Tibial artery (tissue), 4 donors: ENCODE data around the gene ERMARD.

Source experiments
- DNase-seq, 2 donors: peaks; one replicate each; pipeline ENCODE4 v3.0.0-alpha.2; 2019
- H3K27ac ChIP-seq, 2 donors: fragments of 200-600 bp; sonication (generic) in 1 of 2; 1 replicate in 1 of 2; 2 replicates in 1 of 2; pipeline ENCODE4 v1.5.1; 2018 to 2019; ENCODE audit warnings: mild to moderate bottlenecking in 1 of 2
- H3K27me3 ChIP-seq, 2 donors: fragments of 200-600 bp; sonication (generic) in 1 of 2; one replicate each; pipeline versions ENCODE4 v1.5.1 to v1.6.0; 2016 to 2019
- H3K36me3 ChIP-seq, 3 donors: fragments of 200-600 bp; sonication (generic) in 2 of 3; one replicate each; pipeline ENCODE4 v1.5.1; 2016 to 2019; ENCODE audit warnings: mild to moderate bottlenecking in 2 of 3
- H3K4me1 ChIP-seq, 4 donors: fragments of 200-600 bp; sonication (generic) in 2 of 4; 1 replicate in 3 of 4; 2 replicates in 1 of 4; pipeline ENCODE4 v1.5.1; 2016 to 2019
- H3K4me3 ChIP-seq, 2 donors: fragments of 200-600 bp; sonication (generic) in 1 of 2; 1 replicate in 1 of 2; 2 replicates in 1 of 2; pipeline ENCODE4 v1.5.1; 2018 to 2019; ENCODE audit warnings: mild to moderate bottlenecking in 2 of 2
- H3K9me3 ChIP-seq, 3 donors: fragments of 200-600 bp; sonication (generic) in 1 of 3; one replicate each; pipeline ENCODE4 v1.5.1; 2016 to 2019
- intact Hi-C: fragments of 100-400 bp; cut with DNase I; formaldehyde crosslinking; loops from one replicate; pipeline ENCODE4 v1.15.0; 2023; ENCODE audit warnings: low total_unique reads
- TF ChIP-seq, protein P1 (sequence below), 2 experiments: fragments of 200-600 bp in 1 of 2; fragments of 450-650 bp in 1 of 2; IDR thresholded peaks; one replicate each; pipeline ENCODE4 v1.5.1; 2017 to 2019; ENCODE audit warnings: antibody characterized with exemption in 2 of 2, mild to moderate bottlenecking in 1 of 2, moderate library complexity in 1 of 2

Gene ERMARD

DNA sequence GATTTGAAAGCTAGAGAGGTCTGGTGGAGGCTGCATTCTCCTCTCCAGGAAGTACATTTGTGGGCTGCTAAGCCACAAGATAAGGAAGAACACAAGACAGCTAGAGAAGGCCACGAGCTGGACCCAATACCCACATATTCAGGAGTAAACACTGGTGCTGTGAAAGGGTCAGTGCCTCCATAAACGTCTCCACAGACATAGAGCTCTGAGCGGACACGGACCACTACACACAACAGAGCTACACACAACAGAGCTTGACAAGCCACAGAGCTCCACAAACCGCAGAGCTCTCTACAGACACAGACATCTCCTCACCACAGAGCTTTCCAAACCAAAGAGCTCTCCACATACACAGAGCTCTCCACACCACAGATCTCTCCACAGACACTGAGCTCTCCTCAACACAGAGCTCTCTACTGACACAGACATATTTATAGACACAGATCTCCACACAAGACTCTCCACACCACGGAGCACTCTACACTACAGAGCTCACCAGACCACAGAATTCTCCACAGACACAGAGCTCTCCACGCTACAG is 51.9 kb downstream of the ERMARD start:
- intact Hi-C loops = no loop called here
- TF ChIP-seq, protein P1, sequence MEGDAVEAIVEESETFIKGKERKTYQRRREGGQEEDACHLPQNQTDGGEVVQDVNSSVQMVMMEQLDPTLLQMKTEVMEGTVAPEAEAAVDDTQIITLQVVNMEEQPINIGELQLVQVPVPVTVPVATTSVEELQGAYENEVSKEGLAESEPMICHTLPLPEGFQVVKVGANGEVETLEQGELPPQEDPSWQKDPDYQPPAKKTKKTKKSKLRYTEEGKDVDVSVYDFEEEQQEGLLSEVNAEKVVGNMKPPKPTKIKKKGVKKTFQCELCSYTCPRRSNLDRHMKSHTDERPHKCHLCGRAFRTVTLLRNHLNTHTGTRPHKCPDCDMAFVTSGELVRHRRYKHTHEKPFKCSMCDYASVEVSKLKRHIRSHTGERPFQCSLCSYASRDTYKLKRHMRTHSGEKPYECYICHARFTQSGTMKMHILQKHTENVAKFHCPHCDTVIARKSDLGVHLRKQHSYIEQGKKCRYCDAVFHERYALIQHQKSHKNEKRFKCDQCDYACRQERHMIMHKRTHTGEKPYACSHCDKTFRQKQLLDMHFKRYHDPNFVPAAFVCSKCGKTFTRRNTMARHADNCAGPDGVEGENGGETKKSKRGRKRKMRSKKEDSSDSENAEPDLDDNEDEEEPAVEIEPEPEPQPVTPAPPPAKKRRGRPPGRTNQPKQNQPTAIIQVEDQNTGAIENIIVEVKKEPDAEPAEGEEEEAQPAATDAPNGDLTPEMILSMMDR (IDR thresholded peaks at IDR 0.05) = no peak
- H3K4me1 ChIP-seq = no peaks in the 10 kb centered on the region

DNA sequence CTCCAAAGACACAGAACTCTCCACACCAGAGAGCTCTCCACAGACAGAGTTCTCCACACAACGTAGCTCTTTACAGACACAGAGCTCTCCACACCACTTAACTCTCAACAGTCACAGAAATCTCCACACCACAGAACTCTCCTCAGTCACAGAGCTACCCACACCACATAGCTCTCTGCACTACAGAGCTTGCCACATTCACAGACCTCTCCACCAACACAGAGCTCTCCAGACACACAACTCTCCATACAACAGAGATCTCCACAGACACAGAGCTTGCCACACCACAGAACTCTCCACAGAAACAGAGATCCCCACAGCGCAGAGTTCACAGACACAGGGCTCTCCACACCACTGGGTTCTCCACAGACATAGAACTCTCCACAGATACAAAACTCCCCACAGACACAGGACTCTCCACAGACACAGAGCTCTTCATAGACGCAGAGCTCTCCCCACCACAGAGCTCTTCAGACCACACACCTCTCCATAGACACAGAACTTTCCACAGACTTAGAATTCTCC is 52.5 kb downstream of the ERMARD start:
- Histone ChIP-seq H3K27me3 (peaks cover 0 to 11% of the 10 kb centered on the region in 2 donors), H3K4me3 (no peak overlapping the region), H3K27ac (no peak overlapping the region), H3K9me3 (no peaks in the 10 kb centered on the region), H3K36me3 (no peaks in the 10 kb centered on the region), H3K4me1 (no peaks in the 10 kb centered on the region)
- DNase-seq = no peak
- TF ChIP-seq, protein P1 (IDR thresholded peaks at IDR 0.05) = no peak
- intact Hi-C loops = no loop called here

More for the DNA sequence above, 51.9 kb downstream of the ERMARD start:
- no peak for DNase-seq
- H3K9me3 ChIP-seq = no peaks in the 10 kb centered on the region
- no peak overlapping the region for H3K4me3 ChIP-seq
- no peak overlapping the region for H3K27ac ChIP-seq
- no peaks in the 10 kb centered on the region for H3K36me3 ChIP-seq
- H3K27me3 ChIP-seq = peaks cover 0 to 11% of the 10 kb centered on the region in 2 donors

DNA sequence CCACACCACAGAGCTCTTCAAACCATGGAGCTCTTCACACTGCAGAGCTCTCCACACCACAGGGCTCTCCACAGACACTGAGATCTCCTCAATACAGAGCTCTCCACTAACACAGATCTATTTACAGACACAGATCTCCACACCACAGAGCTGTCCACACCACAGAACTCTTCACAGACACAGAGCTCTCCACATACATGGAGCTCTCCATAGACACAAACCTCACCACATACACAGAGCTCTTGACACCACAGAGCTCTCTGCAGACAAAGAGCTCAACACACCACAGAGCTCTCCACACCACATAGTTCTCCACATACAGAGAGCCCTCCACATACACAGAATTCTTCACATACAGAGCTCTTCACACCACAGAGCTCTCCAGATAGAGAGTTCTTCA is 53.0 kb downstream of the ERMARD start:
- intact Hi-C loops = no loop called here
- Histone ChIP-seq H3K4me1 (no peaks in the 10 kb centered on the region), H3K4me3 (no peak overlapping the region), H3K27ac (no peak overlapping the region), H3K27me3 (peaks cover 0 to 11% of the 10 kb centered on the region in 2 donors), H3K36me3 (no peaks in the 10 kb centered on the region), H3K9me3 (no peaks in the 10 kb centered on the region)
- TF ChIP-seq, protein P1 (IDR thresholded peaks at IDR 0.05) = no peak
- no peak for DNase-seq

DNA sequence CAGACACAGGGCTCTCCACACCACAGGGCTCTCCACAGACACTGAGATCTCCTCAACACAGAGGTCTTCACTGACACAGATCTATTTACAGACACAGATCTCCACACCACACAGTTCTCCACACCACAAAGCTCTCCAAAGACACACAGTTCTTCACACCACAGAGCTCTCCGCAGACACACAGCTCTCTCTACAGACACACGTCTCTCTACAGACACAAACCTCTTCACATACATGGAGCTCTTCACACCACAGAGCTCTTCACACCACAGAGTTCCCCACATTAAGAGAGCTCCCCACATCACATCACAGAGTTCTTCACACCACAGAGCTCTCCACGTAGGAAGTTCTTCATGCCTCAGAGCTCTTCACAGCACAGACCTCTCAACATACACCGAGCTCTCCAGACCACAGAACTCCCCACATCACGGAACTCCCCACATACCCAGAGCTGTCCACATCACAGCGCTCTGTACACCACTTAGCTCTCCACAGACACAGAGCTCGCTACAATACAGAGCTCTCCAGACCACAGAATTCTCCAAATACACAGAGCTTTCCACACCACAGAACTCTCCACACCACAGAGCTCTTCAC is 53.9 kb downstream of the ERMARD start:
- intact Hi-C loops = no loop called here
- no peak overlapping the region for H3K4me3 ChIP-seq
- TF ChIP-seq, protein P1 (IDR thresholded peaks at IDR 0.05) = no peak
- H3K4me1 ChIP-seq = no peaks in the 10 kb centered on the region
- H3K27me3 ChIP-seq = peaks cover 0 to 11% of the 10 kb centered on the region in 2 donors
- no peak for DNase-seq
- H3K9me3 ChIP-seq = no peaks in the 10 kb centered on the region
- H3K27ac ChIP-seq = no peak overlapping the region
- no peaks in the 10 kb centered on the region for H3K36me3 ChIP-seq

DNA sequence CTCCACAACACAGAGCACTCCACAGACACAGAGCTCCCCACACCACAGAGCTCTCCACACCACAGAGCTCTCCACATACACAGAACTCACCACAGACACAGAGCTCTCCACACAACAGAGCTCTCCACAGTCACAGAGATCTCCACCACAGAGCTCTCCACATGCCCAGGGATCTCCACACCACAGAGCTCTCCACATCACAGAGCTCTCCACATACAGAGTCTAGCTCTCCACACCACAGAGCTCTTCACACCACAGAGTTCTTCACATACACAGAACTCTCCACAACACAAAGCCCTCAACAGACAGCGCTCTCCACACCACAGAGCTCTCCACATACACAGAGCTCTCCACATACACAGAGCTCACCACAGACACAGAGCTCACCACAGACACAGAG is 55.3 kb downstream of the ERMARD start:
- H3K36me3 ChIP-seq = no peaks in the 10 kb centered on the region
- no peaks in the 10 kb centered on the region for H3K4me1 ChIP-seq
- DNase-seq = no peak
- intact Hi-C loops = no loop called here
- H3K4me3 ChIP-seq = no peak overlapping the region
- no peak overlapping the region for H3K27ac ChIP-seq
- TF ChIP-seq, protein P1 (IDR thresholded peaks at IDR 0.05) = no peak
- H3K27me3 ChIP-seq = peaks cover 0 to 4% of the 10 kb centered on the region in 2 donors
- no peaks in the 10 kb centered on the region for H3K9me3 ChIP-seq
